Ovary (tissue), 3 donors: ENCODE results near the gene FRZB.

Source experiments
- POLR2A ChIP-seq: fragments of 450-650 bp; IDR thresholded peaks from one replicate; pipeline ENCODE4 v1.6.1; 2017; ENCODE audit warnings: antibody characterized with exemption, mild to moderate bottlenecking, moderate library complexity
- TF ChIP-seq, protein P1 (sequence below), 3 donors: fragments of 450-650 bp in 2 of 3; fragments of 200-600 bp in 1 of 3; IDR thresholded peaks; one replicate each; pipeline versions ENCODE4 v1.5.1 to v1.8.0; 2016 to 2022; ENCODE audit warnings: antibody characterized with exemption in 3 of 3, mild to moderate bottlenecking in 1 of 3
- donor health status: DM: no; HTN: no; CAD: no.

DNA sequence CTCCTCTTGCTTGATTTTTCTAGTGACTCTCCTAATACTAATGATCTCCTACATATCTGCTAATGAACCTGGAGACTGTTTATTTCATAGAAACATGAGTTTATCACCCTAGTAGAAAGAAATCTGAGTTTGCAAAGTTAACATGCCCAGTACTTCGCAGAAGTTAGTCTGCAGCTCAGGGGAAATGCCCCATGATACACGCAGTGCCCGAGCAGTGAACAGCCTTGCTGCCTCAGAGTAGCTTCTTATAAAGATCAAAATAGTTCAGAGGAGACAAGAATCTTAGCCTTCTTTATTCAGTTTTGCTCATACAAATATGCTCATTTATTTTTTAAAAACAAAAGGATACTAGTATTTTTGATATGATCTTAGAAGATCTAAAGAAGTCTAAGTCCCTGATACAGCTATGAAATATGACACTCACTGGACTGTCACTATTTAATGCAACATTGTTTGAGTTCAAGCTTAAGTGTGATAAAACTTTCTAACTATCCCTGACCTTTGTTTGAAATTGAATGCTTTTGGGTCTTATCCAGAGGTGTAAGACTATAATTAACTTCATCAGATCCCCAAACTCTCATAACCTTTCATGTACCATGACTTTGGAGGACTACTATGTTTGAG is 20.5 kb downstream of the FRZB start:
- TF ChIP-seq, protein P1, sequence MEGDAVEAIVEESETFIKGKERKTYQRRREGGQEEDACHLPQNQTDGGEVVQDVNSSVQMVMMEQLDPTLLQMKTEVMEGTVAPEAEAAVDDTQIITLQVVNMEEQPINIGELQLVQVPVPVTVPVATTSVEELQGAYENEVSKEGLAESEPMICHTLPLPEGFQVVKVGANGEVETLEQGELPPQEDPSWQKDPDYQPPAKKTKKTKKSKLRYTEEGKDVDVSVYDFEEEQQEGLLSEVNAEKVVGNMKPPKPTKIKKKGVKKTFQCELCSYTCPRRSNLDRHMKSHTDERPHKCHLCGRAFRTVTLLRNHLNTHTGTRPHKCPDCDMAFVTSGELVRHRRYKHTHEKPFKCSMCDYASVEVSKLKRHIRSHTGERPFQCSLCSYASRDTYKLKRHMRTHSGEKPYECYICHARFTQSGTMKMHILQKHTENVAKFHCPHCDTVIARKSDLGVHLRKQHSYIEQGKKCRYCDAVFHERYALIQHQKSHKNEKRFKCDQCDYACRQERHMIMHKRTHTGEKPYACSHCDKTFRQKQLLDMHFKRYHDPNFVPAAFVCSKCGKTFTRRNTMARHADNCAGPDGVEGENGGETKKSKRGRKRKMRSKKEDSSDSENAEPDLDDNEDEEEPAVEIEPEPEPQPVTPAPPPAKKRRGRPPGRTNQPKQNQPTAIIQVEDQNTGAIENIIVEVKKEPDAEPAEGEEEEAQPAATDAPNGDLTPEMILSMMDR (IDR thresholded peaks at IDR 0.05), result no peak
- no peak for TF ChIP-seq POLR2A
